BE2C (cell line): Measurements from ENCODE around the gene ATG5.
"Not testable (repeated sequence)": the region's sequence is repeated elsewhere in the genome, so short reads cannot be mapped to it uniquely, and the experiment has no call there.

Experiments
- DNase-seq: peaks from one replicate; pipeline ENCODE4 v3.0.0-alpha.2; 2020
- H3K27me3 ChIP-seq: fragments of 250-450 bp; sonication (Bioruptor Pico); 2 replicates; pipeline ENCODE4 v1.5.1; 2020; ENCODE audit warnings: mild to moderate bottlenecking
- H3K36me3 ChIP-seq: fragments of 250-450 bp; sonication (Bioruptor Pico); 2 replicates; pipeline ENCODE4 v1.5.1; 2020; ENCODE audit warnings: mild to moderate bottlenecking
- H3K4me1 ChIP-seq: fragments of 250-450 bp; sonication (Bioruptor Pico); 2 replicates; pipeline ENCODE4 v1.5.1; 2020
- H3K4me3 ChIP-seq: 2 replicates; pipeline ENCODE4 v1.5.1; 2011; ENCODE audit warnings: low read depth, low read length
- H3K9me3 ChIP-seq: fragments of 250-450 bp; sonication (Bioruptor Pico); 2 replicates; pipeline ENCODE4 v1.5.1; 2020
- TF ChIP-seq, protein P1 (sequence below): IDR thresholded peaks from 2 replicates; pipeline ENCODE4 v1.5.1; 2012; ENCODE audit warnings: mild to moderate bottlenecking, low read depth, low read length

The ATG5 gene

DNA sequence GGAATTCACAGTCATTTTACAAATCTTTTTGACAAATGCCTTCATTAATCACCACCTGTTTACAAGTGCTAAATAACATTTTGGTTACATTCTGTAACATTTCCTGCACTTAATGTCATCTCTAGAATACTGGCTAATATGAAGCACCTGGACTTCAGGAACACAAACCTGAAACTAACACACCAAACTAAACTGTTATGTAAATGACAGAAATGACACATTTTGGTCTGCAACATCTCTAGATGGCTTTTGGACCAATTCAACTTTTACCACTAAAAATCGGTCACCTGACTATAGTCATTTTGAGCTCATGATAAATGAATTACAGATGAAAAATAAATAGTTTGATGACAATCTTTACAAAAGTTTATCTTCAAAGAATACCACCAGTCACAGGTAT lies 80.6 kb downstream of the ATG5 start:
- H3K4me3 ChIP-seq: no peak overlapping the region
- TF ChIP-seq, protein P1, sequence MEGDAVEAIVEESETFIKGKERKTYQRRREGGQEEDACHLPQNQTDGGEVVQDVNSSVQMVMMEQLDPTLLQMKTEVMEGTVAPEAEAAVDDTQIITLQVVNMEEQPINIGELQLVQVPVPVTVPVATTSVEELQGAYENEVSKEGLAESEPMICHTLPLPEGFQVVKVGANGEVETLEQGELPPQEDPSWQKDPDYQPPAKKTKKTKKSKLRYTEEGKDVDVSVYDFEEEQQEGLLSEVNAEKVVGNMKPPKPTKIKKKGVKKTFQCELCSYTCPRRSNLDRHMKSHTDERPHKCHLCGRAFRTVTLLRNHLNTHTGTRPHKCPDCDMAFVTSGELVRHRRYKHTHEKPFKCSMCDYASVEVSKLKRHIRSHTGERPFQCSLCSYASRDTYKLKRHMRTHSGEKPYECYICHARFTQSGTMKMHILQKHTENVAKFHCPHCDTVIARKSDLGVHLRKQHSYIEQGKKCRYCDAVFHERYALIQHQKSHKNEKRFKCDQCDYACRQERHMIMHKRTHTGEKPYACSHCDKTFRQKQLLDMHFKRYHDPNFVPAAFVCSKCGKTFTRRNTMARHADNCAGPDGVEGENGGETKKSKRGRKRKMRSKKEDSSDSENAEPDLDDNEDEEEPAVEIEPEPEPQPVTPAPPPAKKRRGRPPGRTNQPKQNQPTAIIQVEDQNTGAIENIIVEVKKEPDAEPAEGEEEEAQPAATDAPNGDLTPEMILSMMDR: no peak
- H3K27me3 ChIP-seq: no peaks in the 10 kb centered on the region
- peaks cover 4% of the 10 kb centered on the region; the same call in 1 of the 2 replicates for H3K36me3 ChIP-seq
- peaks cover 3% of the 10 kb centered on the region; the same call in 1 of the 2 replicates for H3K4me1 ChIP-seq
- no peak for DNase-seq
- no peaks in the 10 kb centered on the region for H3K9me3 ChIP-seq

DNA sequence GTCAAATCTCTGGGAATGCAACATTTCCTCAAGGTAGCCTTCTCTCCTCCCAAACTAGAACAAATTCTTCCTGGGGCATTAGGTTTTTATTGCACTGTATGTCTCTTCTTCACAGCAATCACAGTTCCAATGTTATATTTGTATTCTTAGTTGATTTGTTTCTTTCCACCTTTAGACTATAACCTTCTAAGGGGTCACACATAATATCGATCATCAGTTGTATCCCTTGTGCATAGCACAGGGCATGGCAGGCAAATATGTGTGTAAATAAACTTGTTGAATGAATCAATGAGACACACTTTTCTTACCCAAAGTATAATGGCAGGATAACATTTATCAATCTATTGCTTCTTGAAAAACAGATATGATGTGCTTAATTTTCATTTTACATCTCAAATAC lies 81.0 kb downstream of the ATG5 start:
- DNase-seq: no peak
- no peak overlapping the region for H3K4me3 ChIP-seq
- TF ChIP-seq, protein P1: no peak
- H3K27me3 ChIP-seq: no peaks in the 10 kb centered on the region
- peaks cover 4% of the 10 kb centered on the region; the same call in 1 of the 2 replicates for H3K36me3 ChIP-seq
- no peaks in the 10 kb centered on the region for H3K9me3 ChIP-seq
- peaks cover 3% of the 10 kb centered on the region; the same call in 1 of the 2 replicates for H3K4me1 ChIP-seq

DNA sequence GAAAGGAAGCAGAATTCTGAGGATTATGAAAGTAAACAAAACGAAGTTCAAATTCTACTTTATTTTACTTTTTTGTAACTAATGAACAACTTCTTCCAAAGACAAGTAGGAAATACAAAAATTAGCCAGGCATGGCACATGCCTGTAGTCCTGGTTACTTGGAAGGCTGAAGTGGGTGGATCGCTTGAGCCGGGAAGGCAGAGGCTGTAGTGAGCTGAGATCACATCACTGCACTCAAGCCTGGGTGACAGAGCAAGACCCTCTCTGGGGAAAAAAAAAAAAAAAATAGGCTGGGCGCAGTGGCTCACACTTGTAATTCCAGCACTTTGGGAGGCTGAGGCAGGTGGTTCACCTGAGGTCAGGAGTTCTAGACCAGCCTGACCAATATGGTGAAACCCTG lies 82.3 kb downstream of the ATG5 start:
- Histone ChIP-seq H3K9me3 (no peaks in the 10 kb centered on the region), H3K27me3 (no peaks in the 10 kb centered on the region), H3K36me3 (peaks cover 4% of the 10 kb centered on the region; the same call in 1 of the 2 replicates), H3K4me3 (no peak overlapping the region), H3K4me1 (peaks cover 3% of the 10 kb centered on the region; the same call in 1 of the 2 replicates)
- TF ChIP-seq, protein P1: no peak
- no peak for DNase-seq

DNA sequence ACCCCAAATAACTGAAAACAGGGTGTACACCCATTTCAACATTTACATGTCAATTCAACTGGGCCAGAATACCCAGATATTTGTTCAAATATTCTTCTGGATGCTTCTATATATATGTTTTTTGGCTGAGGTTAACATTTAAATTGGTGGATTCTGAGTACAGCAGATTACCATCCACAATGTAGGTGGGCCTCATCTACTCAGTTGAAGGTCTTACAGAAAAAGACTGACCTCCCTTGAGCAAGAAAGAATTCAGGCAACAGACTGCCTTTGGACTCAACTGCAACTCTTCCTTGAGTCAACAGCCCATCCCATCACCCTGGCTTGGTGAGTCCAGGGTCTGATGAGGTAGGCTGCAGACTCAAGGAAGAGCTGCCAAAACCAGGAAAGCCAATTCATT lies 84.1 kb downstream of the ATG5 start:
- no peak for DNase-seq
- TF ChIP-seq, protein P1: no peak
- peaks cover 3% of the 10 kb centered on the region; the same call in 1 of the 2 replicates for H3K4me1 ChIP-seq
- no peak overlapping the region for H3K4me3 ChIP-seq
- no peaks in the 10 kb centered on the region for H3K27me3 ChIP-seq
- no peaks in the 10 kb centered on the region for H3K36me3 ChIP-seq
- no peaks in the 10 kb centered on the region for H3K9me3 ChIP-seq

DNA sequence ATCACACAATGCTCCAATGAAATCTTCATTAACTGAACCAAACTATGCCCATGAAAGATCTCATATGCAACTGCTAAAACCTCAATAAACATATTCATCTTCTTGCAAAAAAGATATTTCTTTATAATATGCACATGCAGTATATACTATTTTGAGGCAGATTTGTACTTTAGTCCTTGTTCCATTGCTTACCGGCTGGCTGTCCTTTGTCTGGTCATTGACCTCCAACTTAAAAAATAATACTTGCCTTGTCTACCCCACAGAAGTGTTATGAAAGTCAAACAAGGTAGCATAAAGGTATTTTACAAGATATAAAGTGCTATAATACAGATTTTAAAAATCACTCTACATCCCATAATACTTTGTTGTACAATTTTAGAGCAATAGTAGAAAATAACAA lies 88.3 kb downstream of the ATG5 start:
- no peak for DNase-seq
- TF ChIP-seq, protein P1: no peak
- Histone ChIP-seq H3K36me3 (peaks cover 3% of the 10 kb centered on the region; the same call in 1 of the 2 replicates), H3K9me3 (no peaks in the 10 kb centered on the region), H3K4me3 (no peak overlapping the region), H3K27me3 (no peaks in the 10 kb centered on the region), H3K4me1 (no peaks in the 10 kb centered on the region)

DNA sequence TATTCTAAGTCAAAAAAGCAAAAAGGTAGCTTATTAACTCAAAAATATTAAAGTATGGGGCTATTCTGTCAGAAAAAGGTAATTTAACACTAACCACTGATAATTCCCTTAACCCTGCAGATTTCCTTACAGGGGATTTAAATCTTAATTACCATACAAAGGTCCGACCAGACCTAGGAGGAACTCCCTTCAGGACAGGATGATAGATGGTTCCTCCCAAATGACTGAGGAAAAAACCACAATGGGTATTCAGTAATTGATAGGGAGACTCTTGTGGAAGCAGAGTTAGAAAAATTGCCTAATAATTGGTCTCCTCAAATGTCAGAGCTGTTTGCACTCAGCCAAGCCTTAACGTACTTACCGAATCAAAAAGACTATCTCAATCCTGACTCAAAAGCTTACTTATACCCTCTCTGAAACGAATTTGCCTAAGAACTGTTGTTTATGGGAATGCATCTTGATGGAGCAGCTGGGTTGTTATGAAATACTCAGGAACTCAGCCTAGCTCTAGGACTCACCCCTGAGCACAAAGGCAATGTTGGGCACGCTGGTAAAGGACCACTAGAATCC lies 95.6 kb downstream of the ATG5 start:
- not testable (repeated sequence) for H3K36me3 ChIP-seq, H3K9me3 ChIP-seq, H3K4me1 ChIP-seq, H3K4me3 ChIP-seq, H3K27me3 ChIP-seq, DNase-seq
